IPS-18a (cell line): ENCODE results near the gene NPAS2.

ENCODE experiments used
- H3K27ac ChIP-seq: one replicate; pipeline ENCODE4 v1.5.1; 2013; ENCODE audit warnings: low read length
- H3K27me3 ChIP-seq: one replicate; pipeline ENCODE4 v1.6.1; 2013; ENCODE audit warnings: mild to moderate bottlenecking, low read length; ENCODE audit not compliant: control insufficient read depth, insufficient read depth
- H3K36me3 ChIP-seq: one replicate; pipeline ENCODE4 v1.6.1; 2013; ENCODE audit warnings: low read depth, low read length; ENCODE audit not compliant: control insufficient read depth
- H3K4me1 ChIP-seq: one replicate; pipeline ENCODE4 v1.6.1; 2013; ENCODE audit warnings: low read depth, low read length; ENCODE audit not compliant: control insufficient read depth
- H3K4me3 ChIP-seq: one replicate; pipeline ENCODE4 v1.5.1; 2013; ENCODE audit warnings: low read length
- H3K9ac ChIP-seq: one replicate; pipeline ENCODE4 v1.6.1; 2013; ENCODE audit warnings: mild to moderate bottlenecking, low read length, moderate library complexity
- H3K9me3 ChIP-seq: one replicate; pipeline ENCODE4 v1.6.1; 2013; ENCODE audit warnings: low read depth, low read length; ENCODE audit not compliant: control insufficient read depth

NPAS2 gene

GRCh38 chr2:100844514-100844913, 24.6 kb downstream of the NPAS2 start:
- no peak overlapping the region for H3K9ac ChIP-seq
- no peaks in the 10 kb centered on the region for H3K27me3 ChIP-seq

GRCh38 chr2:100845141-100845991, 25.4 kb downstream of the NPAS2 start:
- Histone ChIP-seq H3K4me3 (no peak overlapping the region), H3K9me3 (no peaks in the 10 kb centered on the region), H3K9ac (no peak overlapping the region)

More at GRCh38 chr2:100844514-100844913, 24.6 kb downstream of the NPAS2 start:
- H3K9me3 ChIP-seq = no peaks in the 10 kb centered on the region
- H3K27ac ChIP-seq = no peak overlapping the region
- H3K4me1 ChIP-seq = no peaks in the 10 kb centered on the region
- H3K36me3 ChIP-seq = no peaks in the 10 kb centered on the region
- no peak overlapping the region for H3K4me3 ChIP-seq

GRCh38 chr2:100846716-100847115, 26.8 kb downstream of the NPAS2 start:
- H3K36me3 ChIP-seq = no peaks in the 10 kb centered on the region
- H3K27ac ChIP-seq = no peak overlapping the region
- H3K9ac ChIP-seq = no peak overlapping the region
- no peak overlapping the region for H3K4me3 ChIP-seq
- H3K9me3 ChIP-seq = no peaks in the 10 kb centered on the region
- no peaks in the 10 kb centered on the region for H3K27me3 ChIP-seq
- H3K4me1 ChIP-seq = no peaks in the 10 kb centered on the region

More at GRCh38 chr2:100845141-100845991, 25.4 kb downstream of the NPAS2 start:
- Histone ChIP-seq H3K27me3 (no peaks in the 10 kb centered on the region), H3K36me3 (no peaks in the 10 kb centered on the region), H3K27ac (no peak overlapping the region), H3K4me1 (no peaks in the 10 kb centered on the region)

- Histone ChIP-seq H3K9ac (no peak overlapping the region), H3K27ac (no peak overlapping the region), H3K4me3 (no peak overlapping the region), H3K9me3 (no peaks in the 10 kb centered on the region), H3K4me1 (peaks cover 6% of the 10 kb centered on the region), H3K36me3 (no peaks in the 10 kb centered on the region), H3K27me3 (no peaks in the 10 kb centered on the region)
Observed at GRCh38 chr2:100852447-100852846, 32.5 kb downstream of the NPAS2 start.

GRCh38 chr2:100852999-100853908, 33.3 kb downstream of the NPAS2 start:
- no peaks in the 10 kb centered on the region for H3K36me3 ChIP-seq
- no peak overlapping the region for H3K9ac ChIP-seq
- H3K4me1 ChIP-seq = peaks cover 6% of the 10 kb centered on the region
- no peak overlapping the region for H3K4me3 ChIP-seq
- no peaks in the 10 kb centered on the region for H3K27me3 ChIP-seq
- no peak overlapping the region for H3K27ac ChIP-seq
- no peaks in the 10 kb centered on the region for H3K9me3 ChIP-seq

GRCh38 chr2:100853909-100854810, 34.2 kb downstream of the NPAS2 start:
- H3K36me3 ChIP-seq = no peaks in the 10 kb centered on the region
- H3K9ac ChIP-seq = no peak overlapping the region
- no peaks in the 10 kb centered on the region for H3K27me3 ChIP-seq
- no peak overlapping the region for H3K27ac ChIP-seq
- peaks cover 6% of the 10 kb centered on the region for H3K4me1 ChIP-seq
- no peaks in the 10 kb centered on the region for H3K9me3 ChIP-seq
- H3K4me3 ChIP-seq = no peak overlapping the region

GRCh38 chr2:100855084-100855483, 35.1 kb downstream of the NPAS2 start:
- Histone ChIP-seq H3K9ac (no peak overlapping the region), H3K4me1 (peaks cover 6% of the 10 kb centered on the region), H3K36me3 (no peaks in the 10 kb centered on the region), H3K4me3 (no peak overlapping the region), H3K27ac (no peak overlapping the region), H3K27me3 (no peaks in the 10 kb centered on the region), H3K9me3 (no peaks in the 10 kb centered on the region)

- H3K9ac ChIP-seq = no peak overlapping the region
- H3K9me3 ChIP-seq = no peaks in the 10 kb centered on the region
Observed at GRCh38 chr2:100855606-100856005, 35.7 kb downstream of the NPAS2 start.

GRCh38 chr2:100856732-100857131, 36.8 kb downstream of the NPAS2 start:
- Histone ChIP-seq H3K36me3 (no peaks in the 10 kb centered on the region), H3K4me1 (peaks cover 6% of the 10 kb centered on the region), H3K9ac (no peak overlapping the region), H3K27me3 (no peaks in the 10 kb centered on the region), H3K4me3 (no peak overlapping the region), H3K27ac (no peak overlapping the region), H3K9me3 (no peaks in the 10 kb centered on the region)

More at GRCh38 chr2:100855606-100856005, 35.7 kb downstream of the NPAS2 start:
- Histone ChIP-seq H3K27ac (no peak overlapping the region), H3K4me1 (peaks cover 6% of the 10 kb centered on the region), H3K27me3 (no peaks in the 10 kb centered on the region), H3K4me3 (no peak overlapping the region), H3K36me3 (no peaks in the 10 kb centered on the region)

- Histone ChIP-seq H3K27ac (no peak overlapping the region), H3K36me3 (no peaks in the 10 kb centered on the region), H3K9me3 (no peaks in the 10 kb centered on the region), H3K4me3 (no peak overlapping the region), H3K27me3 (no peaks in the 10 kb centered on the region), H3K9ac (no peak overlapping the region), H3K4me1 (peaks cover 6% of the 10 kb centered on the region)
Observed at GRCh38 chr2:100857341-100857740, 37.4 kb downstream of the NPAS2 start.

- Histone ChIP-seq H3K9me3 (no peaks in the 10 kb centered on the region), H3K36me3 (no peaks in the 10 kb centered on the region), H3K4me1 (peaks cover 6% of the 10 kb centered on the region), H3K27me3 (no peaks in the 10 kb centered on the region), H3K4me3 (no peak overlapping the region), H3K9ac (no peak overlapping the region), H3K27ac (no peak overlapping the region)
Observed at GRCh38 chr2:100857915-100858314, 38.0 kb downstream of the NPAS2 start.
